ENCODE results near the gene PCDH15. TPM values are rescaled to one million over a fixed set of nuclear protein-coding genes. Genes with fewer than 3 reads are reported as not detected.

Gene PCDH15
- total and polyA plus RNA-seq, 2 experiments from 2014 or later: 1.1 to 1.7 TPM

DNA sequence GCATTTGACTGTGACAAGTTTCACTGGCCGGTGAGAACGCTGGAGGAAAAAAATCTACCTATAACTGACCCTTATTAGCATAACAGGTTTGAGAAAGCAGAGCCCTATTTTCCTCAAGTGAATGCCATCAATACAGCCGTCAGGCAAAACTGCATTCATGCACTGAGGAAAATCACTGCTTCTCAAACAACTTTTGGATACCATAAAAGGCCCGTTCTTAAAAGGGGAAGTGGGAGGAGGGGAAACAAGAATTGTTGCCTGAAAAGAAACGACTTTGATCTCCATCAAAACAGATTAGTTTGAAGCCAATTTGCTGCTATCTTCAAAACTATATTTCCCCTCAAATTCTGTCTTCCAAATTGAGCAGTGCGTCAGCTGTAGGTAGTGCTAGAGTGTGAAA, 670.6 kb downstream of the PCDH15 start:
- no peak overlapping the region for H2AFZ ChIP-seq
- no peaks in the 10 kb centered on the region for H3K27me3 ChIP-seq
- no peaks in the 10 kb centered on the region for H3K36me3 ChIP-seq (replicated peaks; ENCODE audit: insufficient read depth, low read depth)
- H3K4me1 ChIP-seq (ENCODE audit: insufficient read depth): no peaks in the 10 kb centered on the region
- no peak overlapping the region for H3K4me2 ChIP-seq
- H3K9me3 ChIP-seq (ENCODE audit: low read depth): no peaks in the 10 kb centered on the region
- H3K79me2 ChIP-seq: no peaks in the 10 kb centered on the region
- DNase-seq (ENCODE audit: low spot score): no peak
- H4K20me1 ChIP-seq (ENCODE audit: insufficient read depth, poor library complexity, severe bottlenecking): no peaks in the 10 kb centered on the region
- TF ChIP-seq, protein P1, sequence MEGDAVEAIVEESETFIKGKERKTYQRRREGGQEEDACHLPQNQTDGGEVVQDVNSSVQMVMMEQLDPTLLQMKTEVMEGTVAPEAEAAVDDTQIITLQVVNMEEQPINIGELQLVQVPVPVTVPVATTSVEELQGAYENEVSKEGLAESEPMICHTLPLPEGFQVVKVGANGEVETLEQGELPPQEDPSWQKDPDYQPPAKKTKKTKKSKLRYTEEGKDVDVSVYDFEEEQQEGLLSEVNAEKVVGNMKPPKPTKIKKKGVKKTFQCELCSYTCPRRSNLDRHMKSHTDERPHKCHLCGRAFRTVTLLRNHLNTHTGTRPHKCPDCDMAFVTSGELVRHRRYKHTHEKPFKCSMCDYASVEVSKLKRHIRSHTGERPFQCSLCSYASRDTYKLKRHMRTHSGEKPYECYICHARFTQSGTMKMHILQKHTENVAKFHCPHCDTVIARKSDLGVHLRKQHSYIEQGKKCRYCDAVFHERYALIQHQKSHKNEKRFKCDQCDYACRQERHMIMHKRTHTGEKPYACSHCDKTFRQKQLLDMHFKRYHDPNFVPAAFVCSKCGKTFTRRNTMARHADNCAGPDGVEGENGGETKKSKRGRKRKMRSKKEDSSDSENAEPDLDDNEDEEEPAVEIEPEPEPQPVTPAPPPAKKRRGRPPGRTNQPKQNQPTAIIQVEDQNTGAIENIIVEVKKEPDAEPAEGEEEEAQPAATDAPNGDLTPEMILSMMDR (IDR thresholded peaks at IDR 0.05; ENCODE audit: poor library complexity): no peak
- TF ChIP-seq EZH2 (IDR thresholded peaks at IDR 0.05; ENCODE audit: borderline replicate concordance) (no peak), EZH2phosphoT487 (IDR thresholded peaks at IDR 0.05; ENCODE audit: low read depth, severe bottlenecking, unreplicated experiment) (no peak)
- H3K9me2 ChIP-seq (replicated peaks; ENCODE audit: insufficient read depth): no peaks in the 10 kb centered on the region
- no peak overlapping the region for H3K27ac ChIP-seq
- 87% methylated on average over 6 of the region's 6 CpGs for WGBS (ENCODE audit: low lambda C conversion rate, missing lambda C conversion rate)
- no peak overlapping the region for H3K4me3 ChIP-seq

DNA sequence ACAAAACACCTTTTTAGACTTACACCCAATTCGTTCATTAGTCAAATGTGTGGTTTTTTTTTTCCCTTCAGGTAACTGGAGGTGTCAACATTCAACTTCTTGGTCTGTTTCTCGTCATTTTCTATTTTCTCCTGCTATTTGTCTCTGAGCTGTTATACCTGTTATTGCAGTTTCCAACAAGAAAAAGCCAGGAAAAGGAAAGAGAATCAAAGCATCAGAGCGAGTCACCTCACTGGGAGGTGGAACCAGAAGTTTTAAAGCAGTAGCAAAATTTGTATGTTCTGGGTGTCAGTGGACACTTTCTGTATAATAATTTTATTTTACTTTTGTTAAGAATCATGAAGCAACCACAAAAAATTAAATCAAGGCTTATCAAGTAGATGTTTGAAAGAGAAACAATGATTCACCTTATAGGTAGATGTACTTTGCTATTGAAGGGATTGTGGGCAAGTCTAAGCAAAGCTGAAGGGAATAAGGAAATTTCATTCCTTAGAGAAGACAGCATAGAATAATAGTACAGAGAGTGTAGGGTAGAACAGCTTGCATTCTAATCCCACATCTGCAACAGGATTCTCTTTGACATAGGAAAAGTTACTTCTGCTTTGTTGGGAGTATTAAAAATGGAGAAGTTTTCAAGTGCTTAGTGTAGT, 675.8 kb downstream of the PCDH15 start:
- H3K9me2 ChIP-seq (replicated peaks; ENCODE audit: insufficient read depth): no peaks in the 10 kb centered on the region
- H2AFZ ChIP-seq: no peak overlapping the region
- no peaks in the 10 kb centered on the region for H3K36me3 ChIP-seq (replicated peaks; ENCODE audit: insufficient read depth, low read depth)
- no peaks in the 10 kb centered on the region for H3K79me2 ChIP-seq
- no peak overlapping the region for H3K4me3 ChIP-seq
- WGBS (ENCODE audit: low lambda C conversion rate, missing lambda C conversion rate): 73% methylated on average over 3 of the region's 3 CpGs
- no peak overlapping the region for H3K27ac ChIP-seq
- no peaks in the 10 kb centered on the region for H4K20me1 ChIP-seq (ENCODE audit: insufficient read depth, poor library complexity, severe bottlenecking)
- no peak for DNase-seq (ENCODE audit: low spot score)
- no peaks in the 10 kb centered on the region for H3K9me3 ChIP-seq (ENCODE audit: low read depth)
- no peaks in the 10 kb centered on the region for H3K27me3 ChIP-seq
- no peak overlapping the region for H3K4me2 ChIP-seq
- no peak for TF ChIP-seq EZH2 (IDR thresholded peaks at IDR 0.05; ENCODE audit: borderline replicate concordance)
- no peak for TF ChIP-seq EZH2phosphoT487 (IDR thresholded peaks at IDR 0.05; ENCODE audit: low read depth, severe bottlenecking, unreplicated experiment)
- TF ChIP-seq, protein P1 (IDR thresholded peaks at IDR 0.05; ENCODE audit: poor library complexity): no peak
- no peaks in the 10 kb centered on the region for H3K4me1 ChIP-seq (ENCODE audit: insufficient read depth)

DNA sequence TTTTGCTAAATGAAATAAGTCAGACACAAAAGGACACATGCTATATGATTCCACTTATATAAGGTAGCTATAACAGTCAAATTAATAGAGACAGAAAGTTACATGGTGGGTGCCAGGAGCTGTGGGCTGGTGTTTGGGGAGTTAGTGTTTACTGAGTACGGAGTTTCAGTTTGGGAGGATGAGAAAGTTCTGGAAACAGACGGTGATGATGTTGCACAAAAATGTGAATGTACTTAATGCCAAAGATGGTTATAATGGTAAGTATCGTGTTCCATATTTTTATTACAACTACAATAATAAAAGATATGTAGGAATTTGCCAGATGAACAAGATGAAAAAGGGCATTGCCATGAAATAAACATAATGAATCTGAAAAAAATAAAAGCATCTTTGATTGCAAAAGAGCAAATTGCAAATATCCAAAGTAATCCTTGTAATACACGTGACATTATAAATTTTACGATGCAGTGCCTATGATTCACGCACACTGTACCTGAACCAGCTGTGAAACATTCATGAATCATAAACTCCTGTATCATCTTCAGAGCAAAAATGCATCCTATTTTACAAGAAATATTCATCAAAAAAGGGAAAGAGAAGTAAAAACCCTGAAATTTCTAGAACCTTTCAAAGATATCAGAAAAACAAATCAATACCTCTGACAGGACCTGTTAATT, 676.7 kb downstream of the PCDH15 start:
- H3K27me3 ChIP-seq: no peaks in the 10 kb centered on the region
- H3K79me2 ChIP-seq: no peaks in the 10 kb centered on the region
- no peaks in the 10 kb centered on the region for H3K4me1 ChIP-seq (ENCODE audit: insufficient read depth)
- no peak overlapping the region for H3K4me3 ChIP-seq
- H2AFZ ChIP-seq: no peak overlapping the region
- H3K9me2 ChIP-seq (replicated peaks; ENCODE audit: insufficient read depth): no peaks in the 10 kb centered on the region
- 83% methylated on average over 6 of the region's 6 CpGs for WGBS (ENCODE audit: low lambda C conversion rate, missing lambda C conversion rate)
- no peaks in the 10 kb centered on the region for H4K20me1 ChIP-seq (ENCODE audit: insufficient read depth, poor library complexity, severe bottlenecking)
- H3K36me3 ChIP-seq (replicated peaks; ENCODE audit: insufficient read depth, low read depth): no peaks in the 10 kb centered on the region
- DNase-seq (ENCODE audit: low spot score): no peak
- H3K27ac ChIP-seq: no peak overlapping the region
- TF ChIP-seq EZH2phosphoT487 (IDR thresholded peaks at IDR 0.05; ENCODE audit: low read depth, severe bottlenecking, unreplicated experiment) (no peak), EZH2 (IDR thresholded peaks at IDR 0.05; ENCODE audit: borderline replicate concordance) (no peak)
- TF ChIP-seq, protein P1 (IDR thresholded peaks at IDR 0.05; ENCODE audit: poor library complexity): no peak
- H3K9me3 ChIP-seq (ENCODE audit: low read depth): no peaks in the 10 kb centered on the region
- no peak overlapping the region for H3K4me2 ChIP-seq
